ENCODE data around the gene HS3ST4.

Gene HS3ST4

GRCh38 chr16:25817295-25817694, 125.5 kb downstream of the HS3ST4 start:
- in situ Hi-C loops (cut with MboI; ENCODE audit: low sequenced_read_pairs), result no loop called here

- in situ Hi-C loops (cut with MboI; ENCODE audit: low sequenced_read_pairs), result no loop called here
Measured at GRCh38 chr16:25817876-25818275, 126.1 kb downstream of the HS3ST4 start.

- in situ Hi-C loops (cut with MboI; ENCODE audit: low sequenced_read_pairs), result no loop called here
Measured at GRCh38 chr16:25823891-25824290, 132.1 kb downstream of the HS3ST4 start.

GRCh38 chr16:25827709-25828108, 135.9 kb downstream of the HS3ST4 start:
- in situ Hi-C loops (cut with MboI; ENCODE audit: low sequenced_read_pairs), result no loop called here

- in situ Hi-C loops (cut with MboI; ENCODE audit: low sequenced_read_pairs), result no loop called here
Measured at GRCh38 chr16:25828510-25828909, 136.8 kb downstream of the HS3ST4 start.

GRCh38 chr16:25832291-25832690, 140.5 kb downstream of the HS3ST4 start:
- in situ Hi-C loops (cut with MboI; ENCODE audit: low sequenced_read_pairs), result no loop called here

- in situ Hi-C loops (cut with MboI; ENCODE audit: low sequenced_read_pairs), result no loop called here
Measured at GRCh38 chr16:25834101-25834500, 142.3 kb downstream of the HS3ST4 start.

GRCh38 chr16:25835126-25835525, 143.4 kb downstream of the HS3ST4 start:
- in situ Hi-C loops (cut with MboI; ENCODE audit: low sequenced_read_pairs), result no loop called here

GRCh38 chr16:25838724-25839186, 147.0 kb downstream of the HS3ST4 start:
- in situ Hi-C loops (cut with MboI; ENCODE audit: low sequenced_read_pairs), result no loop called here

GRCh38 chr16:25841761-25842160, 150.0 kb downstream of the HS3ST4 start:
- in situ Hi-C loops (cut with MboI; ENCODE audit: low sequenced_read_pairs), result no loop called here

- in situ Hi-C loops (cut with MboI; ENCODE audit: low sequenced_read_pairs), result no loop called here
Measured at GRCh38 chr16:25845901-25846300, 154.1 kb downstream of the HS3ST4 start.

GRCh38 chr16:25854141-25854540, 162.4 kb downstream of the HS3ST4 start:
- in situ Hi-C loops (cut with MboI; ENCODE audit: low sequenced_read_pairs), result no loop called here

GRCh38 chr16:25855063-25855462, 163.3 kb downstream of the HS3ST4 start:
- in situ Hi-C loops (cut with MboI; ENCODE audit: low sequenced_read_pairs), result no loop called here

GRCh38 chr16:25855818-25856217, 164.1 kb downstream of the HS3ST4 start:
- in situ Hi-C loops (cut with MboI; ENCODE audit: low sequenced_read_pairs), result no loop called here

- in situ Hi-C loops (cut with MboI; ENCODE audit: low sequenced_read_pairs), result no loop called here
Measured at GRCh38 chr16:25859645-25860044, 167.9 kb downstream of the HS3ST4 start.

GRCh38 chr16:25867041-25867440, 175.3 kb downstream of the HS3ST4 start:
- in situ Hi-C loops (cut with MboI; ENCODE audit: low sequenced_read_pairs), result no loop called here

GRCh38 chr16:25868106-25868505, 176.3 kb downstream of the HS3ST4 start:
- in situ Hi-C loops (cut with MboI; ENCODE audit: low sequenced_read_pairs), result no loop called here

GRCh38 chr16:25868706-25869370, 177.1 kb downstream of the HS3ST4 start:
- in situ Hi-C loops (cut with MboI; ENCODE audit: low sequenced_read_pairs), result no loop called here

- in situ Hi-C loops (cut with MboI; ENCODE audit: low sequenced_read_pairs), result no loop called here
Measured at GRCh38 chr16:25872369-25873070, 180.8 kb downstream of the HS3ST4 start.

- in situ Hi-C loops (cut with MboI; ENCODE audit: low sequenced_read_pairs), result no loop called here
Measured at GRCh38 chr16:25874196-25874595, 182.4 kb downstream of the HS3ST4 start.

- in situ Hi-C loops (cut with MboI; ENCODE audit: low sequenced_read_pairs), result no loop called here
Measured at GRCh38 chr16:25875956-25876598, 184.3 kb downstream of the HS3ST4 start.

GRCh38 chr16:25877103-25877502, 185.3 kb downstream of the HS3ST4 start:
- in situ Hi-C loops (cut with MboI; ENCODE audit: low sequenced_read_pairs), result no loop called here
